ENCODE data around the gene PAPSS2.

- TF ChIP-seq CTCF (IDR thresholded peaks at IDR 0.05) (no peak), POLR2A (IDR thresholded peaks at IDR 0.05) (no peak)
Measured at GRCh38 chr10:87612115-87612514, 47.6 kb upstream of the PAPSS2 start.

Data from body of pancreas (tissue), 4 donors.